Central memory CD4-positive, alpha-beta T cell (primary cell): ENCODE measurements around the gene FGF18.
A peak's percentile ranks its signal among the peaks of the same experiment; 100 is the strongest.
"Not testable (repeated sequence)": the region's sequence is repeated elsewhere in the genome, so short reads cannot be mapped to it uniquely, and the experiment has no call there.

Experiments used
- DNase-seq: peaks from one replicate; pipeline ENCODE4 v3.0.0; 2022
- total RNA-seq, 3 experiments: gene quantifications; one replicate each; lab custom pipeline; 2026; lab: John Stamatoyannopoulos, UW

FGF18 gene, protein sequence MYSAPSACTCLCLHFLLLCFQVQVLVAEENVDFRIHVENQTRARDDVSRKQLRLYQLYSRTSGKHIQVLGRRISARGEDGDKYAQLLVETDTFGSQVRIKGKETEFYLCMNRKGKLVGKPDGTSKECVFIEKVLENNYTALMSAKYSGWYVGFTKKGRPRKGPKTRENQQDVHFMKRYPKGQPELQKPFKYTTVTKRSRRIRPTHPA
- total RNA-seq: 0.16 to 3.7 (median 1.1) reads per million in 3 experiments

DNA sequence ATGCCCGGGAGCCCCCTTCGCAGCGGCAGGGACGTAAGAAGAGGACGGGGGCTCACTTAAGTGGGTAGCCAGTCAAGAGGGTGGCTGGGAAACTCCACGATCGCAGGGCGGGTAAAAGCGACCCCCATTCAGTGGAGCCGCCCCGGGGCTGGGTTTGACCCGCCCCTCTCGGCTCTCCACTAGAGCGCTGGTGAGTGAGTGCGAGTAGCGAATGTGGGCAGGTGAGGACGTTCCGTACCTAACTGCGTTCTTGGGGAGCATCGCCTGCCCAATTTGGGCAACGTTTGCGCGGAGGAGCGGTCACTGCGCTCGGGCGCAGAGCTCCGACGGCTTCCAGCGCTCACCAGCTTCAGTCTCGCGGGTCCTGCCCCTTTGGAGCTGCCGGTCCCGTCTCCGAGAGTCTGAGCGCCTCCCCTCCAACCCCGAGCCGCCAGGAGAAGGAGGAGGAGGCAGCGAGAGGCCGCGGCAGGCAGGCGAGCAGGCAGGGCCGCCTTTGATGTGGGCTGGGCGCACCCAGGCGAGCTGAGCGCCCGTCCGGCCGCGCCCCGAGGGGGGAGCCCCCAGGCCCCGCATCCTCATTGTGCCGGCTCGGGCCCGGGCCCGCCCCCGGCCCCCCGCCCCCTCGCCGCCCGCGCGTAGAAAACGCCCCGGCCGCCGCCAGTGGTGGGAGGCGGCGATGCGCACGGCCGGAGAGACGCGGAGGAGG is at the start of gene FGF18:
FGF18 (plus strand) TSS at position 666 of the 706 bp plus-strand sequence. CDS start 553 bp downstream, outside the sequence.
- peak; percentile 17 for DNase-seq

DNA sequence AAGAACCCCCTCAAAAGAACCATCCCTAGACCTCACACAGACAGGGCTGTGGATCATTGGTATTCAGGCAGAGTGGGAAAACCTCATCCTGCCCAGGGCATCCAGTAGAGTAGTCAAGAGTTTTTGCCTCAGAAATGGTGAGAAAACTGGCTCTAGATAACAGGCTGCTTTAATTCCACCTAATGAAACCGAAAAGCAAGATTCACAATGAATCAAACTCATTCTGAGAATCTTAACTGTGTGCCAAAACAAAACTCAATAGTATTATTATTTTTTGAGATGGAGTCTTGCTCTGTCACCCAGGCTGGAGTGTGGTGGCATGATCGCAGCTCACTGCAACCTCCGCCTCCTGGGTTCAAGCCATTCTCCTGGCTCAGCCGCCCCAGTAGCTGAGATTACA is 49.5 kb upstream of the FGF18 start:
- no peak for DNase-seq

DNA sequence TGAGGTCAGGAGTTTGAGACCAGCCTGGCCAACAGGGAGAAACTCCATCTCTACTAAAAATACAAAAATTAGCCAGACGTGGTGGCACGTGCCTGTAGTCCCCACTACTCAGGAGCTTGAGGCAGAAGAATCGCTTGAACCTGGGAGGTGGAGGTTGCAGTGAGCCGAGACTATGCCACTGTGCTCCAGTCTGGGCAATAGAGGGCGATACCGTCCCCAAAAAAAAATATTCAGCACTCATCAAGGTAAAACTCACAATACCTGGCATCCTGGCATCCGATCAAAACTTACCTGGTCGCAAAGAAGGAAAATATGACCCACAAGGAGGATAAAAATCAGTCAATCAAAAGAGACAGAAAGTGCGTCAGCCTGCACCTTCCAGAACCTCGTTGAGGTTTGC is 48.6 kb upstream of the FGF18 start:
- DNase-seq: not testable (repeated sequence)

DNA sequence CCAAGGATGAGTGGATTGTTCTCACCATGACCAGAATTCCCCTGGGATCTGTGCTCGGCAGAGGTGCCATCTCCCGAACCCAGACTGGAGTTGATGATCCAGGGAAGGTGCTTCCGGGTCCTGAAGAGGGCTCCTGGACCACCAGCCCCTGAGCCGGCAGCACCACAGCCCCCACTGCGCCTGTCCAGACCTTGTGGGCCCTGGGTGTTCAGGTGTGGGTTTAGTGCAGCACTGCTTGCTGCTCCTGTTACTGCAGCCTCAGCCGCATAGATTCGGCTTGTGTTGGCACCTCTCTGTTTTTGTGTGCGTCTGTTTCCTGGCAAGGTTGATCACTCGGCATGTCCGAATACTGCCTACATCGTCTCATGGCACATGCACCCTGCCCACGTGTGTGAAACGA is 48.1 kb upstream of the FGF18 start:
- DNase-seq: no peak

DNA sequence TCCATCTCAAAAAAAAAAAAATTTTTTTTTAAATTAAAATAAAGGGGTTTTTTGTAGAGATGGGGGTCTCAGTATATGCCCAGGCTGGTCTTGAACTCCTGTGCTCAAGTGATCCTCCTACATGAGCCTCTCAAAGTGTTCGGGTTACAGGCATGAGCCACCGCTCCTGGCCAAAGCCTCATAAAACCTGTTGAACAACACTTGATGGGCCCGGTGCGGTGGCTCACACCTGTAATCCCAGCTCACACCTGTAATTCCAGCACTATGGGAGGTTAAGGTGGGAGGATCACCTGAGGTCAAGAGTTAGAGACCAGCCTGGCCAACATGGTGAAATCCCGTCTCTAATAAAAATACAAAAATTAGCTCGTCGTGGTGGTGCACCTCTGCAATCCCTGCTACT is 39.5 kb upstream of the FGF18 start:
- no peak for DNase-seq

DNA sequence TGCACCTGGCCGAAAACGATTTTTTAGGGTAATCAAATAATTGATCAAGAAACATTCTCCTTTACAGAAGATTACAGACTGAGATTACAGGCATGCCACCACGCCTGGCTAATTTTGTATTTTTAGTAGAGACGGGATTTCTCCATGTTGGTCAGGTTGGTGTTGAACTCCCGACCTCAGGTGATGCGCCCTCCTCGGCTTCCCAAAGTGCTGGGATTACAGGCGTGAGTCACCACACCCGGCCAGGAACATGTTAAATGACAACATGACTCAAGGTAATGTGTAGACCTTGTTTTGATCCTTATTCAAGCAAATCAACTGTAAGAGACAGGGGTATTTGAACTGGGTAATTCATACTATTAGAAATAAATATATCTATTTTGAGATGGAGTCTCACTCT is 35.0 kb upstream of the FGF18 start:
- DNase-seq: not testable (repeated sequence)

DNA sequence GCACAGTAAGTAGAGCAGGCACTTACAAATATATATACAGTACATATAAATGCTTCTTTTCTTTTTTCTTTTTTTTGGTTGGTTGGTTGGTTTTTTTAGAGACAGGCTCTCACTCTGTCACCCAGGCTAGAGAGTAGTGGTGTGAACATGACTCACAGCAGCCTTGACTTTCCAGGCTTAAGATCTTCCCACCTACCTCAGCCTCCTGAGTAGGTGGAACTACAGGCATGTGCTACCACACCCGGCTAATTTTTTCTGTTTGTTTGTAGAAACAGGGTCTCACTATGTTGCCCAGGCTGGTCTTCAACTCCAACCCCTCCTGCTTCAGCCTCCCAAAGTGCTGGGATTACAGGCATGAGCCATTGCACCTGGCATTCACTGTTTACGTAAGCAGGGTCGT is 34.4 kb upstream of the FGF18 start:
- not testable (repeated sequence) for DNase-seq

DNA sequence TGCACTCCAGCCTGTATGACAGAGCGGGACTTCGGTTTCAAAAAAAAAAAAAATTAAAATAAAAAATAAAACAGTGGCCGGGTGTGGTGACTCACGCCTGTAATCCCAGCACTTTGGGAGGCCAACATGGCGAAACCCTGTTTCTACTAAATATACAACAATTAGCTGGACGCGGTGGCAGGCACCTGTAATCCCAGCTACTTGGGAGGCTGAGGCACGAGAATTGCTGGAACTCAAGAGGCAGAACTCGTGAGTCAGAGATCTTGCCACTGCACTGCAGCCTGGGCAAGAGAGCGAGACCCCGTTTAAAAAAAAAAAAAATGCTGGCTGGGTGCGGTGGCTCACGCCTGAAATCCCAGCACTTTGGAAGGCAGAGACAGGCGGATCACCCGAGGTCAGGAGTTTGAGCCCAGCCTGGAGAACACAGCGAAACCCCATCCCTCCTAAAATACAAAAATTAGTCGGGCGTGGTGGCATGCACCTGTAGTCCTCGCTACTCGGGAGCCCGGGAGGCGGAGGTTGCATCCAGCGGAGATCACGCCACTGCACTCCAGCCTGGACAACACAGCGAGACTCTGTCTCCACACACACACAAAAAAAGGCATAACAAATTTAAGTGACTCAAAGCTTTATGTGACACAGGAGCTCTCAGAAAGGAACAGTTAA is 33.3 kb upstream of the FGF18 start:
- no peak for DNase-seq

DNA sequence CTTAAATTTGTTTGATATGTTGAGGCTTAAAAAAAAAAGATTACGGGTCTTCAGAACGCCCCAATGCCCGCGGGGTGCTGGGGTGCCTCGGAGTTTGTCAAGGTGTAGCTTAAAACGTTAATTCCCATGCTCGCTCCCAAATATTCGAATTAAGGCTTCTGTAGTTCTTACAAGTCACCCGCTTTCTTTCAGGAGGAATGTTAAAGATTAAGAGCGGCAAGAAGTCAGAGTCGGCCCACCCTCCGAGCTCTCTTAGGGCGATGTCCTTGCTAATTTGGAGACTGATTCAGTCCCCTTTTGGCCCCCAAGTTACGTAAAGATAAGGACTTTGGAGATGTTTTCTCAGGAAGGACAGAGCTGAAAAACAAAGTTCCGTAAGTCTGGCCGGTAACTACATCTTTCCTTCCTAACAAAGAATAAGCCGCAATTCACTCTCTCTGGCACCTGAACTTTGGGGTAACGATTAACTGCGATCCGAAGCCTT is 32.5 kb upstream of the FGF18 start:
- no peak for DNase-seq

DNA sequence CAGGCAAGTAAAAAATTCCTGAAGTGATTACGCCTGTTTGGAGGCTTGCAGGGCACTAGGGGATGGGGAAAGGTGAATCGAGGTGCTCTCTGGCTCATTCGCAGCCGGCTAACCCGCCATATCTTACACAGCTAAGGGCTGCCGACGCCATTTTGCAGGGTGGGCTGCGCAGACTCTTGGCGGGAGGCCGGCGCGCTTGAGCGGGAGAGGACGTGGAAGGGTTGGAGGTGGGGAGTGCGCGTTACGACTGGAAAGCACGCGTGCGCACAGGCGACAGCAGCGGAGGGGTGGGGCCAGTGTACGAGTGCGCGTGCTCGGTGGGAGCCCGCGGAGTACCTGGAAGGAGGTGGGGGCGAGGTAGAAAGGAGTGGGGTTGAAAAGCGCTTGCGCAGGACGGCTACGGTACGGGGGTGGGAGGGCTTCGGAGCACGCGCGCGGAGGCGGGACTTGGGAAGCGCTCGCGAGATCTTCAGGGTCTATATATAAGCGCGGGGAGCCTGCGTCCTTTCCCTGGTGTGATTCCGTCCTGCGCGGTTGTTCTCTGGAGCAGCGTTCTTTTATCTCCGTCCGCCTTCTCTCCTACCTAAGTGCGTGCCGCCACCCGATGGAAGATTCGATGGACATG is 32.0 kb upstream of the FGF18 start, which contains the start of gene NPM1:
NPM1 (plus strand) TSS at position 505 of the 625 bp plus-strand sequence; CDS start at position 605, 100 bp downstream.
- DNase-seq: peak; percentile 98

DNA sequence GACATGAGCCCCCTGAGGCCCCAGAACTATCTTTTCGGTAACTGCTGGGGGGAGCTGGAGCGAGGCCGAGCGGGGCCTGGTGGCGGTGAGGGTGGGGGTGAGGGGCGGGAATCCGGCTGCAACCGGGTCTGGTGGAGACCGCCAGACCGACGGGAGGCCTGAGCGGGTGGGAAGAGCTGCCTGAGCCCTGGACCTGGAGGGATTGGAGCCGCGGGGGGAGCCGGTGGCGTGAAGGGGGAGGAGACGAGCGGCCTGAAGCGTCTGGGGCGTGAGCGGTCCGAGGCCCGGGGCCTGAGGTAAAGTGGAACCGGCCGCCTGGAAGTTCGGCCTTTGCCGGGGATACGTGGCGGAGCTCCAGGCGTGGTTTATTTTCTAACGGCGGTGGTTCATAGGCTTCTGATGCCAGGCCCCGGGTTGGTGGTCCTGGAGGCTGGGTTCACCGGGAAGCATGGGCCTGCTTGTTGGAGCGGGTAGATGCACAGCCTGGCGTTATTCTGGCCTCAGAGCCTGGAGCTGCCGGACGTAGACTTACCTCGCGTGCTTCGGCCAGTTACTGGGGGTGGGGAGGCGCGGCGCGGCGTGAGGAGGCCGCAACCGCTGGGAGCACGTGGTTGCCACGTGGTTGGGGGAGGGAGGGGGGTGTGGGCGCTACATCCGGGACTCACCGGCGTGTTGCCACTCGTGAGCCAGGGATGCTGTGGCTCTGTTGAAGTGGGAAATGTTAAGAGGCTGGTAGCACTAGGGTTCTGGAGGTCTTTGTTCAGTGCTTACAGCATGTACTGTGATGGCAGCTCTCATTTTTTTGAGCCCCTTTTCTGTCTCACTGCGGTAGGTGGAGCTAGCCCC is 31.3 kb upstream of the FGF18 start:
- DNase-seq: peak; percentile 73

DNA sequence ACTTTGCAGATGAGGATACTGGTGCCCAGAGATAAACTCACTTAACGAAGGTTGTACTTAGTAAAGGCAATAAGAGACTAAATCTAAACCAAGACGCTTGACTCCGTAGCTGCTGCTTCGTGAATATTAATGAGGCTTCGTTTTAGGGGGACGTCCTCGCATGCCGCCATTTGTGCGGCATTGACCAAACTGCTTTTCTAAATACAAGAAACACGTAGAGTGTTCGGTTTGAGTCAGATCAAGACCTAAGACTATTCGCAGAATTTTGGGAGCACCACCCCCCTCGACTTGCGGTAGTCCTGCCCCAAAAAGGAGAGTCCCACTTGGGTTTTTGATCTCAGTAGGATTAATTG is 30.7 kb upstream of the FGF18 start:
- DNase-seq: no peak

DNA sequence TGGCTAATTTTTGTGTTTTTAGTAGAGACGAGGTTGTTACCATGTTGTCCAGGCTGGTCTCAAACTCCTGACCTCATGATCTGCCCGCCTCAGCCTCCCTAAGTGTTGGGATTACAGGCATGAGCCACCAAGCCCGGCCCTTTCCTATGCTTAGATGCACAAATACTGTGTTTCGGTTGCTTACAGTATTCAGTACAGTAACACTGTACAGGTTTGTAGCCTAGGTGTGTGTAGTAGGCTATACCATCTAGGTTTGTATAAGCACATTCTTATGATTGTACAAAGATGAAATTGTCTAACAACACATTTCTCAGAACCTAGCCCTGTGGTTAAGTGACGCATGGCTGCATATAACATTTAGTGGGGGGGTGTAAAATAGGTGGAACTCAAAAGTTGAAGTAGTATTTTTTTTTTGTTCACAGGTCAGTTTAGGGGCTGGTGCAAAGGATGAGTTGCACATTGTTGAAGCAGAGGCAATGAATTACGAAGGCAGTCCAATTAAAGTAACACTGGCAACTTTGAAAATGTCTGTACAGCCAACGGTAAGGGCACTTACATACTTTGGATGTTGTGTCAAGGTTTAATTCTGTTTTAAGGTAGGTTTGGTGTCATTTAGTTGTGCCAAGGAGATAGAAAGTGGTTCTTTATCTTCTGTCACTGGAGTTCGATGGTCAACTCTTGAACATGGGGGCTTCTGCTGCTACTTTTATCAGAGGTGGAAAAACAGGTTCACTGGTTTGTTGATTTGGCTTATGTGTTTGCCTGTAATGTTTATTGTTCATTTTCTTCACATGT is 28.4 kb upstream of the FGF18 start:
- no peak for DNase-seq

DNA sequence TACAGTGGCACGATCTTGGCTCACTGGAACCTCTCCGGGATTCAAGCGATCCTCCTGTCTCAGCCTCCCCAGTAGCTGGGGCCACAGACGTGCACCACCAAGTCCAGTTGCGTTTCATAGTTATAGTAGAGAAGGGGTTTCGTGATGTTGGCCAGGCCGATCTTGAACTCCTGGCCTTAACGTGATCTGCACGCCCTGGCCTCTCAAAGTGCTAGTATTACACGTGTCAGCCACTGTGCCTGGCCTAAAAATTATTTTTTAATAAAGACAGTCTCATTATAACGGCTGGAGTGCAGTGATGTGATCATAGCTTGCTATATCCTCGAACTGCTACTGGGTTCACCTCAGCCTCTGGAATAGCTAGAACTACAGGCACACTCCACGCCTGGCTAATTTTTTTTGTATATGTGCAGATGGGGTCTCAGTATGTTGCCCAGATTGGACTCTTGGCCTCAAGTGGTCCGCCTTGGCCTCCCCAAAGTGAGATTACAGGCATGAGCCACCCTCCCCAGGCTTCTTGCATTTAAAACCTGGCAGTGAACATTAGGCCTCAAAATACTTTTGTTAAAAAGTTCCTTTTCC is 27.4 kb upstream of the FGF18 start:
- DNase-seq: no peak

DNA sequence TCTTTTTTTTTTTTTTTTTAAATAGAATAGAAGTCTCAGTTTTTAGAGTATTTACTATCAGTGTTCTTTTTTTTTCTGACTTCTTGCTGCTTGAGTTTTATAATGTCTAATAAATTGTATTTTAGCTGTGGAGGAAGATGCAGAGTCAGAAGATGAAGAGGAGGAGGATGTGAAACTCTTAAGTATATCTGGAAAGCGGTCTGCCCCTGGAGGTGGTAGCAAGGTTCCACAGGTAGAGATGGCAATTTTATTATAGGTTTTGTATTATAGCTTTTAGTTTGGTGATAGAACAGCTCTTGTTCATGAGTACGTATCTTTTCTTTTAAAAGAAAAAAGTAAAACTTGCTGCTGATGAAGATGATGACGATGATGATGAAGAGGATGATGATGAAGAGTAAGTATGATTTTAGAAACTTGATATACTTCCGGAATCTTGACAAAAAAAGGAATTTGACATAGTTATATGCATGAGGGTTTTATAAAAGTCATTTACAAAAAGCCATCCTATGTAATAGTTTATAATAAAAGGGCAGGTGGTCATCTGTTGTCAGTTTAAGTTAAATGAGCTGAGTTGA is 26.8 kb upstream of the FGF18 start:
- DNase-seq: no peak

DNA sequence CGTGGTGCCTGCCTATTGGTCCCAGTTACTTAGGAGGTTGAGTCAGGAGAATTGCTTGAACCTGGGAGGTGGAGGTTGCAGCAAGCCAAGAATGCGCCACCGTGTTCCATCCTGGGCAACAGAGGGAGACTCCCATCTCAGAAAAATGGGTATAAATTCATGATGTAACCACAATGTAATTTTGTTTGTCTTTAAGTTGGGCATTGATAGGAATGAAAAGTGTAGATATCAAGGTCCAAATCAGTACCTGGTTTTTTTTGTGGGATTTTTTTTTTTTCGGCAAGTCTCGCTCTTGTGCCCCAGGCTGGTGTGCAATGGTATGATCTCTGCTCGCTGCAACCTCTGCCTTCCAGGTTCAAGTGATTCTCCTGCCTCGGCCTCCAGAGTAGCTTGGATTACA is 24.4 kb upstream of the FGF18 start:
- DNase-seq: no peak

DNA sequence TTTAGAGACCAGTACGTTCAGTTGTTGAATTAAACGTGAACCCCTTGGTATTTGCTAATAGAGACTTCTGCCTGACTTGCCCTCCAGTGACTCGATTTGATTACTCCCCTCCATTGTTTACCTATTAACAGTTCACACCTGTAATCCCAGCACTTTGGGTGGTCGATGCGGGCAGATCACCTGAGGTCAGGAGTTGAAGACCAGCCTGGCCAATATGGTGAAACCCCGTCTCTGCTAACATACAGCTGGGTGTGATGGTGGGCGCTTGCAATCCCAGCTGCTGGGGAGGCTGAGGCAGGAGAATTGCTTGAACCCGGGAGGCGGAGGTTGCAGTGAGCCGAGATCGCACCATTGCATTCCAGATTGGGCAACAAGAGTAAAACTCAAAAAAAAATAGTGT is 22.9 kb upstream of the FGF18 start:
- not testable (repeated sequence) for DNase-seq

DNA sequence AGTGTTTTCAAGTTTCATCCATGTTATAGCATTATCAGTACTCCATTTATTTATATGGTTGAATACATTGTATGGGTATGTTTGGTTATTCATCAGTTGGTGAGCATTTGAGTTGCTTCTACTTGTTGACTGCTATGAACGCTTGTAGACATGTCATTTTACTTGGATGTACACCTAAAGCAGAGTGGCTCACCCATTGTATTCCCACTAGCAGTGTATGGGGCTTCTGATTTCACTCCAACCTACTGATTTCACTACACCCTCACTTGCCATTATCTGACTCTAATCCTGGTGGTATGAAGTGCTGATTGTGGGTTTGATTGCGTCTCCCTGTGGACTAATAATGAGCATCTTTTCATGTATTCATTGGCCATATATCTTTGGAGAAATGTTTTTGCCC is 22.3 kb upstream of the FGF18 start:
- no peak for DNase-seq

DNA sequence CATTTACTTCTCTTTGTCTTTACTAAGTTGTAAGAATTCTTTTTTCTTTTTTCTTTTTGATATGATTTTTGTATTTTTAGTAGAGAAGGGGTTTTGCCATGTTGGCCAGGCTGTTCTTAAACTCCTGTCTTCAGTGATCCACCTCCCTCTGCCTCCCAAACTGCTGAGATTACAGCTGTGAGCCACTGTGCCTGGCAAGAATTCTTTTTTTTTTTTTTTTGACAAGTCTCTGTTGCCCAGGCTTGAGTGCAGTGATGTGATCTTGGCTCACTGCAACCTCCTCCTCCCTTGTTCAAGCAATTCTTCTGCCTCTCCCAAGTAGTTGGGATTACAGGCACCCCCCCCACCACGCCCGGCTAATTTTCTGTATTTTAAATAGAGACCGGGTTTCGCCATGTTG is 21.8 kb upstream of the FGF18 start:
- no peak for DNase-seq

DNA sequence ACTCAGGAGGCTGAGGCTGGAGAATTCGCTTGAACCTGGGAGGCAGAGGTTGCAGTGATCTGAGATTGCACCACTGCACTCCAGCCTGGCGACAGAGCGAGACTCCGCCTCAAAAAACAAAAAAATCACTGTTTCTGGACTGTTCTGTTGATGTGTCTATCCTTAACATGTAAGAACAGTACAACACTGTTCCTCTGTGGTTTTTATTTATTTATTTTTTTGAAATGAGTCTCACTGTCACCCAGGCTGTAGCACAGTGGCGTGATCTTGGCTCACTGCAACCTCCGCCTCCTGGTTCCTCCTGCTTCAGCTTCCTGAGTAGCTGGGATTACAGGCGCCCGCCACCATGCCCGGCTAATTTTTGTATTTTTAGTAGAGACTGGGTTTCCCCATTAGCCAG is 20.8 kb upstream of the FGF18 start:
- not testable (repeated sequence) for DNase-seq

DNA sequence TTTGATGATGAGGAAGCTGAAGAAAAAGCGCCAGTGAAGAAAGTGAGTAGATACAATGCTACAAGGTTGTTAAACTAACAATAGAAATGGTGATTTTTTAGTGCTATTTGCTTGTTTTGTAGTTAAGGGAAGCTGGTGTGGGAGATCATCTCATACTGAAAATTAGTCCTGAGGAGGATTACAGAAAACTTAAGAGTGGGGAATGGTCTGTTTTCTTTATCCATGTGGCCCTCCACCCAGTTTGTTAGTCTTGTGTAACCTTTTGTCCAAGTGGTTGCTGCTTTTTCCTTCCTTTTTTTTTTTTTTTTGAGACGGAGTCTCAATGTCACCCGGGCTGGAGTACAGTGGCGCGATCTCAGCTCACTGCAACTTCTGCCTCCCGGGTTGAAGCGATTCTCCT is 19.3 kb upstream of the FGF18 start:
- DNase-seq: no peak
